HK-2 (cell line): Measurements from ENCODE around the gene TACO1.
A peak's percentile ranks its signal among the peaks of the same experiment; 100 is the strongest.

Source experiments
- DNase-seq: peaks from one replicate; pipeline ENCODE4 v3.0.0-alpha.2; 2018; ENCODE audit not compliant: unreplicated experiment

TACO1 gene

GRCh38 chr17:63640038-63640437 lies 39.3 kb downstream of the TACO1 start:
- DNase-seq, result no peak

DNA sequence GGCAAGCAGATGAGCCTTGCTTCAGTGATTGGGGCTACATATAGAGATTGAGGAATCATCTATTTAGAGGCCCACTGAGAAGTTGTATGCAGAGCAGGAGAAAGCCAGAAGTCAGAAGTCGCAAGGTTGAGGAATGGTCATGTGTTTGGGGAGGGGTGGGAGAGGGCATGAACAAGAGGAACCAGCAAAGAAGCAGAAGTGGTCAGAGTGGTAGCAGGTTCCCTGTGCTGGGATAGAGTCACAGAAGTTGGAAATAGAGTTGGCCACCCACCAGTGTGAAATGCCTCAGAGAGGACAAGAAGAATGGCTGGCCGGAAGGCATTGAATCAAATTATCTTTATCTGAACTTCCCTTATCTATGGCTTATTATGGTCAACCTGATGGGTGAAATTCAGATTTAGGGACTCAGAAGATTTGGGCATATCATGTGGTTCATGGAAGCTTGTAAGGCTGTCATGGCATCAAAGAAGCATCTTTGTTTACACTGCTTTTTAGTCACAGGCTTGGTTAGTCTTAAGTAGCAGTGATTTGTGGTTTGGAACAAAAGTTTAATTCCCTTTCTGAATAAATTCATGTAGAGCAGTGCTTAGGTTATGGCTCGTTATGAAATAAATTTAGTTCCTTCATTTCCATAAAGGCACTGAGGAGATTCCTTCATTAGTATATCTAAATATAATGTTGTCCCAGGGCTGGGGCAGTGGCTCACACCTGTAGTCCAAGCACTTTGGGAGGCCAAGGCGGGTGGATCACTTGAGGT lies 41.2 kb downstream of the TACO1 start:
- no peak for DNase-seq

DNA sequence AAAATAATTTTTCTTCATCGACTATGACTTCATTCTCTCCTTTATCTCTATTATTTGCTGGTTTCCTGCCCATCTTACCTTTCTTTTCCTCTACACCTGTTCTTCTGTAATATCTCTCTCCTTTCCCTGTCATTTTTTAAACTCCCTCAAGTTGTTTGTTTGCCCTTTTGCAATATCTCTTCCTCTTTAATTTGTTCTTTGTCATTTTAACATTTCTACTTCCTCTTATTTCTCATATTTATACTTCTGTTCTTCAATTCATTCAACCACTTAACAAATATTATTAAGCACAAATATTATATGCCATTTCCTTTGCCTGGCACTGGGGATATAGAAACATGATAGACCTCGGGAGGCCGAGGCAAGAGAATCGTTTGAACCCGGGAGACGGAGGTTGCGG lies 44.2 kb downstream of the TACO1 start:
- DNase-seq, result no peak

DNA sequence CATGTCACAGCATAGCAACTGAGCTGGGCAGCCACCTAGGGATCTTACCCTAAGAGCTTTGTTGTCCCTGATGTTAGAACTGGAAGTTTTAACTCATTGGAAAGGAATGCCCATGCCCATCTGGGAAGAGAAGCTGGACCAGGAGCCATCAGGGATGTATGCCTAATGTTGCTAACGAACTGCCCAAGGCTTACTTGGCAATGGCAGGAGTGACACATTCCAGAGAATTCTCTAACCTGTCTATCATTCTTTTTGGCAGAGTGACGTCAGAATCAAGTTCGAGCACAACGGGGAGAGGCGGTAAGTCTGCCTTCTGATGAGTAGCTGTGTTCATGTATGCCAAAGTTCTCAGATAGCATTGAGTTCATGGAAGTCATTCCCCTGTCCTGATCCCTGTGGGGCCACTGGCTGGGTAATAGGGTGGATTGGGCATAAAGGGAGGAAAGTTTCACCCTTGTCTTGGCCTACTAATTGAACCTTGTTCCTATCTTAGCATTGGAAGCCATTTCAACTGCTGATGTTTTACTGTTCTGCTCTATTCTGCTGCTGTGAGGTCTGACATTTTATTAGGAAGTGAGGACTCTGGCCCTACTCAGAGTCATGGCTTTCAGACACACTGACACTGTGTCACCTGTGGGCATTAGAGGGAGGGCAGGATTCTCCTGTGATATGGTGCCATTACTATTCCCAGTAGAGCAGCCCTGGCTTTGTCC lies 45.2 kb downstream of the TACO1 start:
- DNase-seq, result no peak

GRCh38 chr17:63646488-63646806 lies 45.8 kb downstream of the TACO1 start:
- no peak for DNase-seq

GRCh38 chr17:63647065-63647725 lies 46.5 kb downstream of the TACO1 start:
- peak; percentile 14 for DNase-seq

DNA sequence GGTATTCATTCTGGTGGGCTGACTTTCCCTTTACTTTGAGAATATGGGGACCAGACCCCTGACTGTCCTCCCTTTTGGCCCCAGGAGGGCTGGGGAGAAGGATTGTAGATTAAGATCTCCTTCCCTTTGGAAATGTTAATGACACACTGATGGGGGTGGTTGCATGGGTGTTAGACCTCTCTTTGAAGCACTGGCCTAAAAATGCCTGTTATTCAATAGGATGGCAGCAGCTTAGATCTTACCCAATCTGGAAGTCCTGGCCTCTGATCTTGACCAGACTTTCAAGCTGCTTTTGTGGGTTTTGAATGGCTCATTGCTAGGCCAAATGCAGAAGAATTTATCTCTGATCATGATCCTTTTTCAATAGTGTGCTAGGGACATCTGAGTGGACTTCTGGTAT lies 47.2 kb downstream of the TACO1 start:
- no peak for DNase-seq

DNA sequence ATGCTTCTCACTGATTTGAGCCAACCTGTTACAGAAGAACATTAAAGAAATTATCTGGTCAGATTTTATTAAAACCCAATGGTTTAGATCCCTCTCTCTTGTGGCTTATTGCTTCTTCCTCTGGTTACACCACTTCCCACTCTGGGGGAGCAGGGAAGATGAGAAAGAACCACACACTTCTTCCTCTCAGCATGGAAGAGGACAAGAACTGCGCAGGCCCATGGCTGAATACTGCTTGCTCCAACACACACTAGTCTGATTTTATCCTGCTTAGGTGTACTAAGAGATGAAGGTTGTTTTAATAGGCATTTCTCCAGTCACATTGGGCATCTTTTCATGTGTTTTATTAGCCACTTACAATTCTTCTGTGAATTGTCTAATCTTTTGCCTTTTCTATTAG lies 49.1 kb downstream of the TACO1 start:
- DNase-seq, result no peak

DNA sequence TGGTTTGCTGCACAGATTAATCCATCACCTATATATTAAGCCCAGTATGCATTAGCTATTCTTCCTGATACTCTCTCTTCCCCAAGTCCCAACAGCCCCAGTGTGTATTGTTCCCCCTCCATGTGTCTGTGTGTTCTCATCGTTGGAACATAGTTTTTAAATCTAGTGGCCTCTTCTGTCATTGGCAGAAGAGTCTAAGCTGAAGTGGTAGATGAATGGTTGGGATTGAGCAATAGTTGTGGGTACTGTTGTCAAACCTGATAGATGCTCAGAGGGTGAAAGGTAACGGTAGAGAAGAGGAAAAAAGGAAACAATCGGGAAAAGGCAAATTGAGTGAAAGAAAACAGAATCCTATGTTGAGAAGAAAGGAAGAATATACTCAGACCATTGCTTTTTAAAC lies 51.4 kb downstream of the TACO1 start:
- DNase-seq, result no peak

DNA sequence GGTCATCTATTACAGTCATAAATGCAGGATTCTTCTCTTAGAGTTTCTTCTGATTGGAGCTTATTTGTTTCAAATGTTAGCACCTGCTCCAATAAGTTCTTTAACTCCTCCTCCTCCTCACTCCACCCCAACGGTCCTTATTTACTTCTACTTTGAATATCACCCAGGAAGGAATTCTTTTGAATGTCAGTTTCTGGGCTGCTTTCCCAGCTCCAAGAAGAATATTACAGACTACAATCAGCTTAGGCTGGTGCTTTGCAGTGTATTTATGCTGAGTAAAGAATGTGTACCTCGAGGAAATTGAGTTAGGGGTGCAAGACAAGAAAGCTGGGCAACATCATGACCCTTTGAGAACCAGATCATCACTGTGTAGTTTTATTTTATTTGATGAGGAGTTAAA lies 52.4 kb downstream of the TACO1 start:
- no peak for DNase-seq

DNA sequence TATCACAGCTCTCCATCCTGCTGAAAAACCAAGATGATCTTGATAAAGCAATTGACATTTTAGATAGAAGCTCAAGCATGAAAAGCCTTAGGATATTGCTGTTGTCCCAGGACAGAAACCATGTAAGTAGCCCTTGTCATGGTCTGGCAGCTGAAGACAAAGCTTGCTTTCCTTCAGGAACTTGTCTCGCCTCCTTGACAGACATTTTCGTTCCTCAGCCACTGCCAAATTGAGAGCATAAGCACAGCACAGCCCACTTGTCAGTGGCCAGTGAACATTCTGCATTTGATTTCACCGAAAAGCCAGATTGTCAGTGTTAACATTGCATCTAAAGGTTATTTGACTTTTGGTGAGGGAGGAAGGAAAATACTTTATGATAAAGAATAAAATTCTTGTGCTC lies 57.1 kb downstream of the TACO1 start:
- DNase-seq, result no peak
